Caco-2 (cell line): ENCODE measurements around the gene SIMC1. TPM values are rescaled to one million over a fixed set of nuclear protein-coding genes. Genes with fewer than 3 reads are reported as not detected.
"Not testable (repeated sequence)": the region's sequence is repeated elsewhere in the genome, so short reads cannot be mapped to it uniquely, and the experiment has no call there.

ENCODE experiments used
- BruUV-seq: library from RNA; stranded (reverse); fragments of 400-500 nt; replicated peaks from 2 replicates; lab custom pipeline; 2021; lab: Mats Ljungman, UMichigan
- CTCF ChIA-PET: fragments of 300-600 bp; sonication (Branson Sonifier 250); formaldehyde crosslinking; loops from one replicate; lab custom pipeline; 2022; ENCODE audit warnings: antibody characterized with exemption; lab: Charles Lee
- POLR2A ChIA-PET: fragments of 300-600 bp; sonication (Branson Sonifier 250); formaldehyde crosslinking; loops from one replicate; lab custom pipeline; 2022; ENCODE audit warnings: antibody characterized with exemption; lab: Charles Lee
- DNase-seq, 2 experiments: peaks; one replicate each; pipeline versions ENCODE4 v3.0.0 to v3.0.0-alpha.2; 2020 to 2022
- H3K27me3 ChIP-seq: replicated peaks from 2 replicates; pipeline ENCODE4 v1.6.0; 2011; ENCODE audit warnings: low read length; ENCODE audit not compliant: control insufficient read depth, insufficient read depth
- H3K36me3 ChIP-seq: 2 replicates; pipeline ENCODE4 v1.5.1; 2011; ENCODE audit warnings: low read length; ENCODE audit not compliant: control insufficient read depth, insufficient read depth
- H3K4me1 ChIP-seq: fragments of 250-450 bp; sonication (Bioruptor Pico); 2 replicates; pipeline ENCODE4 v1.5.1; 2020; ENCODE audit warnings: mild to moderate bottlenecking
- H3K4me3 ChIP-seq: 2 replicates; pipeline ENCODE4 v1.5.1; 2011; ENCODE audit warnings: low read depth, mild to moderate bottlenecking, control low read depth, low read length
- H3K9me3 ChIP-seq: fragments of 250-450 bp; sonication (Bioruptor Pico); 2 replicates; pipeline ENCODE4 v1.5.1; 2020; ENCODE audit warnings: mild to moderate bottlenecking, moderate library complexity
- H3K27ac Mint-ChIP-seq: one replicate; pipeline ENCODE4 v1.8.0; 2022; ENCODE audit warnings: mixed read lengths; ENCODE audit not compliant: unreplicated experiment
- H3K27me3 Mint-ChIP-seq: one replicate; pipeline ENCODE4 v1.8.0; 2022; ENCODE audit warnings: mixed read lengths; ENCODE audit not compliant: insufficient read depth, unreplicated experiment
- H3K36me3 Mint-ChIP-seq: one replicate; pipeline ENCODE4 v1.8.0; 2022; ENCODE audit warnings: mild to moderate bottlenecking, mixed read lengths; ENCODE audit not compliant: insufficient read depth, unreplicated experiment
- H3K4me1 Mint-ChIP-seq: one replicate; pipeline ENCODE4 v1.8.0; 2022; ENCODE audit warnings: low read depth, mixed read lengths; ENCODE audit not compliant: unreplicated experiment
- H3K4me3 Mint-ChIP-seq: one replicate; pipeline ENCODE4 v1.8.0; 2022; ENCODE audit warnings: mild to moderate bottlenecking, moderate library complexity, mixed read lengths; ENCODE audit not compliant: unreplicated experiment
- H3K9me3 Mint-ChIP-seq: one replicate; pipeline ENCODE4 v1.8.0; 2022; ENCODE audit warnings: mixed read lengths; ENCODE audit not compliant: unreplicated experiment
- intact Hi-C: fragments of 100-400 bp; cut with micrococcal nuclease; formaldehyde crosslinking; loops from one replicate; pipeline ENCODE4 v1.10.0; 2022; ENCODE audit not compliant: unreplicated experiment
- total RNA-seq: library from RNA; stranded (reverse); gene quantifications from 2 replicates; pipeline ENCODE4 v1.2.3, GENCODE V29; 2022

Gene SIMC1
- total RNA-seq, 1 experiment from 2014 or later, result 42.3 TPM

DNA sequence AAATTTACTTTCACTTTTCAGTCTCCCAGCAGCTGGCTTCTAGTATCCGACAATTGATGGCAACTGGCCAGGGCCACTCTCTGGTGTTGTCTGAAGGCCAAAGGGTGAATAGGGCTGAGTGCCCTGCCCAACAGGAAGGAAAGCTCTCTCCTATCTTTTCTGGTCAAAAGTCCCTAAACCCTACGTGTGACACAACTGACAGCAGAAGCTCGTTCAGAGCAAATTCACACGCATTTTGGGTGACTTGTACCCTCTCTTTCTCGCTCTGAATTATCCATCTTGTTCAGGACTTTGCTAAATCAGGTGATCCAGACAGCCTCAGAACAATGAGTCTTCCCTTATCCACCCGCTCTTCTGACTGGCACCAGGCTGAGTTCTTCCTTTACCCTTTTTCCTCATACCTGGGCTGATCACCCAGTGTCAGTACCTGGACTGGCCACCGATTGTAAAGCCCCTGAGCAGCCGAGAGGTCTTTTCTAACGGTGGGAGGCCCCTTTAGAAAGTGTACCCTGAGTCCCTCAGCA, 21.8 kb upstream of the SIMC1 start:
- H3K27me3 Mint-ChIP-seq, H3K9me3 ChIP-seq, H3K4me1 ChIP-seq, POLR2A ChIA-PET, H3K36me3 Mint-ChIP-seq, BruUV-seq, intact Hi-C loops, H3K36me3 ChIP-seq, H3K27me3 ChIP-seq, H3K4me3 ChIP-seq, H3K9me3 Mint-ChIP-seq, CTCF ChIA-PET, DNase-seq: not testable (repeated sequence)
- peaks cover 20% of the 10 kb centered on the region for H3K4me1 Mint-ChIP-seq
- H3K27ac Mint-ChIP-seq, result peak overlapping the region; percentile 82
- H3K4me3 Mint-ChIP-seq, result peak overlapping the region; percentile 18

DNA sequence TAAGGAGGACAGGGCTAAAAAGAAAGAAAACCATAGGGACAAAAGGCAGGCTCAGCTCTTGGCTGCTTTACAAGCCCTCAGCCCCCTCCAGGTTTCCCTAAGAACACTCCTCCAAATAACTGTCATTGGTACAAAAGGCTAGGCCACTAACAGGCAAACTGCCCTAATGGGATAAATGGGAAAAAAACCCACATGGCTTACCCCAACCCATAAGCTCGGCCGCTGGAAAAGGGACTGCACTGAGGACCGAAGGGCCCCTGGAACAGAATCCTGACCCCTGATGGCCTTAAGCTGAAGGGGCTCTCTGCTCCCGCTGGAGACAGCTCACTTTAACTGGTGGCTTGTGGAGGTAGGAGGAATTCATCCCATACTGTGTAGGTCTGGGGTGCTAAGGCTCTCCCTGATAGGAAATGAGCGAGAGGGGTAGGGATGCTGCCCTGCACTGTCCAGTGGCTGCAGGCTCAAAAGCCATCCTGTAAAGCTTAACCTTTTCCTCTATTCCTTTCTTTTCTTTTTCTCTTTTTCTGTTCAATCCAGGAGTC, 21.0 kb upstream of the SIMC1 start:
- Mint-ChIP-seq H3K27ac (peak overlapping the region; percentile 19), H3K4me3 (peak overlapping the region; percentile 35), H3K4me1 (peaks cover 20% of the 10 kb centered on the region)
- H3K4me1 ChIP-seq, BruUV-seq, intact Hi-C loops, H3K4me3 ChIP-seq, H3K27me3 ChIP-seq, H3K9me3 ChIP-seq, H3K36me3 ChIP-seq, DNase-seq, H3K27me3 Mint-ChIP-seq, H3K36me3 Mint-ChIP-seq, H3K9me3 Mint-ChIP-seq, POLR2A ChIA-PET: not testable (repeated sequence)
- CTCF ChIA-PET, result interaction anchor here (1.0 kb wide), 1 partner anchor 1475 kb away, joined by 3 read pairs; no protein-coding TSS in a partner anchor

DNA sequence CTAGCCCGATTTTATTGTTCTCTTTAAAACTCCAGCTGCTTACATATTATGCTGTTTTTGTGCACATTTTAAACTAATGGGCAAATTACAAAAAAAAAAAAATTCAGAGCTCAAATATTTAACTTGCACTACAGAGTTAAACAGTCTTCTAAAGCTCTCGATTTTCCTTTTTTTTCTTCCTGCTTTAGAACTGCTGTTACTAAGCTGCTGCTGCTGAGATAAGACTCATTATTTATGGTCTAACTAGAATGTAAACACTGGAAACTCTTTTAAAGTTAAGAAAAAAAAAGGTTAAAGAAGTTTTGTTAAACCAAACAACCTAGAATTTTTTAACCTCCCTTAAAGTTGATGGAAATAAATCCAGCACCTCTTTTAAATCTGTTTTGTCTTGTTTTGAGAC, 20.5 kb upstream of the SIMC1 start:
- H3K9me3 Mint-ChIP-seq, H3K9me3 ChIP-seq, H3K36me3 ChIP-seq, BruUV-seq, H3K27me3 Mint-ChIP-seq, H3K36me3 Mint-ChIP-seq, DNase-seq, intact Hi-C loops, H3K4me1 ChIP-seq, H3K27me3 ChIP-seq, H3K4me3 ChIP-seq: not testable (repeated sequence)
- peak overlapping the region; percentile 19 for H3K27ac Mint-ChIP-seq
- H3K4me1 Mint-ChIP-seq, result peaks cover 20% of the 10 kb centered on the region
- ChIA-PET CTCF (interaction anchor here (1.0 kb wide), 1 partner anchor 1475 kb away, joined by 3 read pairs; no protein-coding TSS in a partner anchor), POLR2A (interaction anchor here (0.6 kb wide), 1 partner anchor 320 kb away, joined by 3 read pairs; the partner anchor contains the start of gene RNF44)
- peak overlapping the region; percentile 35 for H3K4me3 Mint-ChIP-seq

DNA sequence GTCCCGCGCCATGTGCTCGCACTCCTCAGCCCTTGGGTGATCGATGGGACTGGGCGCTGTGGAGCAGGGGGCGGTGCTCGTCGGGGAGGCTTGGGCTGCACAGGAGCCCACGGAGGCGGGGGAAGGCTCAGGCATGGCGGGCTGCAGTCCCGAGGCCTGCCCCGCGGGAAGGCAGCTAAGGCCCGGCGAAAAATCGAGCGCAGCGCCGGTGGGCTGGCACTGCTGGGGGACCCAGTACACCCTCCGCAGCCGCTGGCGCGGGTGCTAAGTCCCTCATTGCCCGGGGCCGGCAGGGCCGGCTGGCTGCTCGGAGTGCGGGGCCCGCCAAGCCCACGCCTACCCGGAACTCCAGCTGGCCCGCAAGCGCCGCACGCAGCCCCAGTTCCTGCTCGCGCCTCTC, 16.2 kb upstream of the SIMC1 start:
- H3K9me3 Mint-ChIP-seq, H3K4me1 ChIP-seq, H3K36me3 ChIP-seq, BruUV-seq, H3K9me3 ChIP-seq, H3K27me3 Mint-ChIP-seq, CTCF ChIA-PET, H3K36me3 Mint-ChIP-seq, DNase-seq, POLR2A ChIA-PET, H3K27me3 ChIP-seq, intact Hi-C loops, H3K27ac Mint-ChIP-seq, H3K4me3 Mint-ChIP-seq, H3K4me3 ChIP-seq: not testable (repeated sequence)
- H3K4me1 Mint-ChIP-seq, result peaks cover 11% of the 10 kb centered on the region

DNA sequence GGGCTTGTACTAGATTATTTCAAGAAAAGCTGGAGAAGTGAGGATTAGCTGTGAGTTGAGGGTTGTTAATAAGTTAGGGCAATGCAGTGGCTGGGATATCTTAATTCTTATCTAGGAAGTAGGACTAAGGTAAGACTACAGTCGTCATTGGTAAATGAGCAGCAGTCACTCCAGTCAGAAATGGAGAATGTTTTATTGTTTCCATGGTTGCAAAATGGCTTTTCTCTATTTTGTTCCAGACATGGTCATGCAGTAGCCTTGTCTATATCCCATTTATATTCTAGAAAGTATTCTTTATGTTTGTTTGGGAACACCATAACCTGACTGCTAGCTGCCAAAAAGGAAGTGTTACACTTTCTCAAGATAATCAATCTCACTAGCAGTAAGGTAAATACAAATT, 9.9 kb upstream of the SIMC1 start:
- intact Hi-C loops, H3K36me3 ChIP-seq, CTCF ChIA-PET, H3K4me1 Mint-ChIP-seq, H3K4me3 Mint-ChIP-seq, POLR2A ChIA-PET, H3K4me1 ChIP-seq, H3K36me3 Mint-ChIP-seq, H3K9me3 Mint-ChIP-seq, H3K9me3 ChIP-seq, H3K27me3 Mint-ChIP-seq, BruUV-seq, H3K27ac Mint-ChIP-seq, H3K27me3 ChIP-seq, DNase-seq, H3K4me3 ChIP-seq: not testable (repeated sequence)

DNA sequence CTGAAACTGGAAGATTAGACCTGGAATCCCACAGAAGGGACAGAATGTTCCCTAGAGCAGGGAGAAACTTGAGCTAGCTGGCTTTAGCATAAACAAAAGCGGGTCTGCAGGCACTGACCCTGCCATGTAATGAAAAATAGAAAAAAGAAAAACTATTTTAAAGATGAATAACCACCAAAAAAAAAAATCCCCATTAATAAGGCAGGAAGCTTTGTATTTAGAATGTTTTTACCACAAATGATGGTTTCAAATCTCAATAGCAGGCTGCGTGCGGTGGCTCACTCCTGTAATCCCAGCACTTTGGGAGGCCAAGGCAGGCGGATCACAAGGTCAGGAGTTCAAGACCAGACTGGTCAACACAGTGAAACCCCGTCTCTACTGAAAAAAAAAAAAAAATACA, 5.0 kb upstream of the SIMC1 start:
- H3K4me1 Mint-ChIP-seq, H3K4me1 ChIP-seq, POLR2A ChIA-PET, H3K9me3 Mint-ChIP-seq, H3K36me3 Mint-ChIP-seq, H3K36me3 ChIP-seq, H3K27me3 Mint-ChIP-seq, H3K27me3 ChIP-seq, H3K4me3 ChIP-seq, H3K27ac Mint-ChIP-seq, H3K4me3 Mint-ChIP-seq, H3K9me3 ChIP-seq, intact Hi-C loops, CTCF ChIA-PET, DNase-seq, BruUV-seq: not testable (repeated sequence)
